Neural progenitor cell (in vitro differentiated cells): ENCODE results near the gene EHD4.

ENCODE experiments used
- EZH2 ChIP-seq: fragments of 200-600 bp; sonication (generic); IDR thresholded peaks from 2 replicates; pipeline ENCODE4 v1.6.1; 2017; ENCODE audit warnings: antibody characterized with exemption, mild to moderate bottlenecking, moderate library complexity
- EZH2phosphoT487 ChIP-seq: fragments of 200-600 bp; sonication (generic); IDR thresholded peaks from 2 replicates; pipeline ENCODE4 v1.6.1; 2017; ENCODE audit warnings: antibody characterized with exemption
- TF ChIP-seq, protein P1 (sequence below): fragments of 200-600 bp; sonication (generic); IDR thresholded peaks from 2 replicates; pipeline ENCODE4 v1.5.1; 2017; ENCODE audit warnings: antibody characterized with exemption, mild to moderate bottlenecking

DNA sequence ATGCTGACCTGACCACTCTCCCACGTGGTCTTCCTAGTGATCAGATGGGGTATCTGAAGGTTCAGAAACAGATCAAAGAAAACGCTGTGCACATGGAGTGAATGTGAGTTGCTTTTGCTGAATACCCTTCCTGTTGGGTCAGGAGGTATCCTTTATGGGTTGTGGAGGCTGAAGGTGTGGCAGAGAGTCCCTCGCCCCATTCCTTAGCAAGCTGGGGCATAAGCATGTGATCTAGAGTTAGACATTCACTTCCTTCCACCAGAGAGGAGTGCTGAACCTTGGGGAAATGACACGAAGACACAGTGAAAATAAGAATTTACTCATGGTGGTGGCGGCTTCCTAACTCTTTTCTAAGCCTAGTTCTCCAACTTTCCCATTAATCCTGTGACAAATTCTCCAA lies 50.7 kb downstream of the EHD4 start:
- TF ChIP-seq, protein P1, sequence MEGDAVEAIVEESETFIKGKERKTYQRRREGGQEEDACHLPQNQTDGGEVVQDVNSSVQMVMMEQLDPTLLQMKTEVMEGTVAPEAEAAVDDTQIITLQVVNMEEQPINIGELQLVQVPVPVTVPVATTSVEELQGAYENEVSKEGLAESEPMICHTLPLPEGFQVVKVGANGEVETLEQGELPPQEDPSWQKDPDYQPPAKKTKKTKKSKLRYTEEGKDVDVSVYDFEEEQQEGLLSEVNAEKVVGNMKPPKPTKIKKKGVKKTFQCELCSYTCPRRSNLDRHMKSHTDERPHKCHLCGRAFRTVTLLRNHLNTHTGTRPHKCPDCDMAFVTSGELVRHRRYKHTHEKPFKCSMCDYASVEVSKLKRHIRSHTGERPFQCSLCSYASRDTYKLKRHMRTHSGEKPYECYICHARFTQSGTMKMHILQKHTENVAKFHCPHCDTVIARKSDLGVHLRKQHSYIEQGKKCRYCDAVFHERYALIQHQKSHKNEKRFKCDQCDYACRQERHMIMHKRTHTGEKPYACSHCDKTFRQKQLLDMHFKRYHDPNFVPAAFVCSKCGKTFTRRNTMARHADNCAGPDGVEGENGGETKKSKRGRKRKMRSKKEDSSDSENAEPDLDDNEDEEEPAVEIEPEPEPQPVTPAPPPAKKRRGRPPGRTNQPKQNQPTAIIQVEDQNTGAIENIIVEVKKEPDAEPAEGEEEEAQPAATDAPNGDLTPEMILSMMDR: no peak
- TF ChIP-seq EZH2 (no peak), EZH2phosphoT487 (no peak)
